T-helper 1 cell (primary cell): Measurements from ENCODE around the gene MUC3A.

Source experiments
- DNase-seq, 5 donors: peaks; one replicate each; pipeline ENCODE4 v3.0.0-alpha.2; 2012 to 2020

The MUC3A gene

GRCh38 chr7:100947792-100948191, 1.5 kb upstream of the MUC3A start:
- DNase-seq: no peak

GRCh38 chr7:100949933-100950443, 654 bp downstream of the MUC3A start:
- no peak for DNase-seq

DNA sequence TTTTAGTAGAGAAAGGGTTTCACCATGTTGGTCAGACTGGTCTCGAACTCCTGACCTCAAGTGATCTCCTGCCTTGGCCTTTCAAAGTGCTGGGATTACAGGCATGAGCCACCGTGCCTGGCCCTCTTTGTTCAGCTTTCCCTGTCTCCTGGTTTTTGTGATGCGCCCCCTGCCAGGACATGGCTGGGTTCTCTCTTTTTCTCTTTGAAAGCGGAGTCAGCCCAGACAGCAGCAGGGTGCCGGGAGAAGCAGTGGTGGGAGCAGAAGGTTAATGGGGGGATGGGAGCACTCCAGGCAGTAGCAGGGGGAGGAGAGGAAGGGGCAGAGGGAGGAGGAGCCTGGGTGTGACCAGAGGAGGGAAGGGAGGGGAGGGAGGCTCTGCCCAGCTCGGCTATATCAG, 1.8 kb downstream of the MUC3A start:
- no peak for DNase-seq

GRCh38 chr7:100951888-100952560, 2.7 kb downstream of the MUC3A start:
- no peak for DNase-seq

DNA sequence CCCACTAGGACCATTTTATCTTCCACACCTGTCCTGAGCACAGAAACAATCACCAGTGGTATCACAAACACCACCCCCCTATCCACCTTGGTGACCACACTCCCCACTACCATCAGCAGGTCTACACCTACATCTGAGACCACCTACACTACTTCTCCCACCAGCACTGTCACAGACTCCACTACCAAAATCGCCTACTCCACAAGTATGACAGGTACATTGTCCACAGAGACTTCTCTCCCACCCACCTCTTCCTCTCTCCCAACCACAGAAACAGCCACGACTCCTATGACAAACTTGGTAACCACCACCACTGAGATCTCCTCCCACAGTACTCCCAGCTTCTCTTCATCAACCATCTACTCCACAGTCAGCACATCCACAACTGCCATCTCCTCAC, 3.3 kb downstream of the MUC3A start:
- DNase-seq: no peak

GRCh38 chr7:100957832-100958421, 8.6 kb downstream of the MUC3A start:
- DNase-seq: peak in 1 of 5 donors; percentile 45

- no peak for DNase-seq
Observed at GRCh38 chr7:100959894-100960293, 10.6 kb downstream of the MUC3A start.

DNA sequence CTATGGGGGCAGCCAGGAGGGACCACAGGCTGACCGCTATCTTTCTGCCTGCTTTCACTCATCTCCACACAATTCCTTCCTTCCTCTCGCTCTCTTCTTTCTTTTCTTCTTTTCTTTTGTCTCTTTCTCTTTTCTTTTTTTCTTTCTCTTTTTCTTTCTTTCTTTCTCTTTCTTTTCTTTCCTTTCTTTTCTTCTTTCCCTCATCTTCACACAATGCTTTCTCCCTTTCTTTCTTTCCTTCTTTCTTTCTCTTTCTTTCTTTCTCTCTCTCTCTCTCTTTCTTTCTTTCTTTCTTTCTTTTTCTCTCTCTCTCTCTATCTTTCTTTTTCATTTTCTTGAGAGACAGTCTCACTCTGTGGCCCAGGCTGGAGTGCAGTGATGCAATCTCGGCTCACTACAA, 13.2 kb downstream of the MUC3A start:
- DNase-seq: no peak

DNA sequence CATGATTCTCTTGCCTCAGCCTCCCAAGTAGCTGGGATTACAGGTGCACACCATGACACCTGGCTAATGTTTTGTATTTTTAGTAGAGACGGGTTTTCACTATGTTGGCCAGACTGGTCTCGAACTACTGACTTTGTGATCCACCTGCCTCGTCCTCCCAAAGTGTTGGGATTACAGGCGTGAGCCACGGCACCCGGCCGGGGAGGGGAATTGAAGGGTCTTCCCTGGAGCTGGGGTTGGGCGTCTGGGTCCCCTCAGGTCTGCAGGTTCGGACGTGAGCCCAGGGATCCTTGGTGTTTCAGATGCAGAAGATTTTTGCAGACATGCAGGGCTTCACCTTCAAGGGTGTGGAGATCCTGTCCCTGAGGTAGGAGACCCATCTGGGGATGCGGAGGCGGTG, 14.1 kb downstream of the MUC3A start:
- no peak for DNase-seq

DNA sequence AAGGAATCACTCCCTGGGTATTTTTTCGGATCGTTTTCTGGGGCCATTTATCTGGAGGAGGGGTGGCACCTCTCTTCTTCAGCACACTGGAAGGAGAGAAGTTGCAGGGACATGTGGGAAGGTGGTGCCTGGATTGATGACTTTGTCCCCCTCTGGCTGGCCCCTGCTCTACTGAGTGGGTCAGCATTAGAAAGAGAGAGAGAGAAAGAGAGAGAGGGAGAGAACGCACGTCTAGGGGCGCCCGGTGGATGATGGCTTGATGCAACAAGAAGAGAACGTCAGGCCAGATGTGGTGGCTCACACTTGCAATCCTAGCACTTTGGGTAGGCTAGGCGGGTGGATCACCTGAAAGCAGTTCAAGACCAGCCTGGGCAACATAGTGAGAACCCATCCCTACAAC, 14.5 kb downstream of the MUC3A start:
- no peak for DNase-seq

- DNase-seq: no peak
Observed at GRCh38 chr7:100964630-100965029, 15.3 kb downstream of the MUC3A start.

DNA sequence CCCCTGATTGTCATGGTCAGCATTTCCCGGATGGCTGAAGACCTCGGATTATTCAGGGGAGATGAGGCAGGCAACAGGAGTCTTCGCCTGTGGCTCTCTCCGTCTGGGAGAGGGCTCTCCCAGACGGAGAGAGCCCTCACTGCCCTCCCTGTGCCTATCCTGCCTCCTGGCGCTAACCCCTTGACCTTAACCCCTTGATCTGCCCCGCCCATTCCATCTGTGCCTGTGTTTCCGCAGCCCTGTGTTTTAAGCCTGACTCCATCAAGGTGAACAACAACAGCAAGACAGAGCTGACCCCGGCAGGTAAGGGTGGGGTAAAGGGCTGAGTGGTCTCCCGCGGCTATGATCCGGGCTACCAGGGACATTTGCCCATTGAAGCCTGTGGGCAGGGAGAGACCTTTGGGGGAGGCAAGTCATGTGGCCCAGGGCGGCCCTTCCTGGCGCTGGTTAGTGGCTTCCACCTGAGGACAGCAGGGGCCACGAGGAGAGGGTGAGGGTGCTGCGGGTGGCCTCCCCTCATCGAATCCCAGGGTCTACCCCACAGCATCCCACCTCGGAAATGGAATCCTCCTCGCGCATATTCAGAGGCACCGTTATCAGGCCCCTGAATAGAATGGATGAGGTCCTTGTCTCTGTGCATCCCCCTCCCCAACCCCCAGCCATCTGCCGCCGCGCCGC, 15.8 kb downstream of the MUC3A start:
- DNase-seq: no peak

GRCh38 chr7:100965723-100966541, 16.6 kb downstream of the MUC3A start:
- peak; percentile 36 to 74 (median 57) for DNase-seq

GRCh38 chr7:100966542-100967291, 17.4 kb downstream of the MUC3A start:
- DNase-seq: no peak

DNA sequence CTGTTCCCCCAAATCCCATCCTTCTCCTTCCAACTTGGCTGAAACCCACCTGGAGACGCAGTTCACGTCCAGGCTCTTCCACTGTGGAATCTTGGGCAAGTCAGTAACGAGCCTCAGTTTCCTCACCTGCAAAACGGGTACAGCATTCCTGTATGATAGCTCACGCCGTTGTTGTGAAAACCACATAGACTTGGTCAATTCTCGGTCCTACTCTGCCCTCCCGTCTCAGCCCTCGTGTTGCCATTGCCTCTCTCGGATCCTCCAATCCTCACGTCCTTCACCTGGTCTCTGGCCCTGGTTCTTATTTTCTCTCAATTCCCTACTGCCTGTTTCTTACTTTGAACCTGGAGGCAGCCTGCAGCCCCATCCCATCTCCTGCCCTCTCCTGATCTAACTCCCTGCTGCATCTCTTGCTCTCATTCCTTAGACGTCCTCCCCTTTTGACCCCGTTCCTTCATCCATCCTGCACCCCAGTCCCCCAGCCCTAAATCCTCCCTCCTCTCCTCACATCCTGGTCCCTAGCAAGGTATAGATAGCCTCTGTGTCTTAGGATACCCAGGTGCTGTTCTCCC, 18.0 kb downstream of the MUC3A start:
- DNase-seq: no peak

- DNase-seq: no peak
Observed at GRCh38 chr7:100968031-100968430, 18.7 kb downstream of the MUC3A start.

DNA sequence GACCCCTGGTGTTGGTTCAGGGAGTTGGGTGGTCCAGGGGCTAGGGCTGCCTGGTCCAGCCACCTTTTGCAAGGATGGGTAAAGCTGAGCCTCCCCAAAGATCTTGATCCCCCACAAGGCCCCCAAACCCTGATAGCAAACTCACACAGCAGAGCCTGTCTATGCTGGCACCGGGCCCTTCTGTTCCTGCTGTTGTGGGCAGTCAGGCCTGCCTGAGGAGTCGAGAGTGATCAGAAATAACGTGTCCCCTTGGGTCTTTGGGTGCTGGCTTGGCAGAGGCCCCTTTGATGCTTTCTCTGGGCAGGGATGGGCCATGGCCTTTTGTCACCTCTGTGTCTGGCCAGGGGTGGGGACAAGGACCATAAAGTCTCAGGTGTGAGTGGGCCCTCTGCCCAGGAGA, 19.3 kb downstream of the MUC3A start:
- no peak for DNase-seq

GRCh38 chr7:100969066-100969615, 19.8 kb downstream of the MUC3A start, which contains the start of gene MUC12:
MUC12 (plus strand) TSS chr7:100969565; CDS start chr7:100969623, 58 bp downstream.
- DNase-seq: no peak

- no peak for DNase-seq
Observed at GRCh38 chr7:100971111-100972001, 22.0 kb downstream of the MUC3A start.

DNA sequence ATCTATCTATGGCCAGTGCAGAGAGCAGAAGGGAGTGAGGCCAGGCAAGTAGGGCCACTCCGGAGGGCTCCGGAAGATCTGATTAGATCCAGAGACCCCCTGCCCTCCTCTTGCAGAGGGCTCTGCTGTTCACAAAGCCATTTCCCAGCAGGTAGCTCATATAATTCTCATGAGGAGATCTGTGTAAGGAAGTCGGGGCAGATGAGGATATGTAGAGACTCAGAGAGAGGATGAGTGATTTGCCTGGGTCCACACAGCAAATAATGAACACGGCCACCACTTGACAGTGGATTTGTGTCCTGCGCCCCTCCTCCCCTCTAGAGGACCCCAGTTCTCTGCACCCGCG, 22.6 kb downstream of the MUC3A start:
- no peak for DNase-seq

GRCh38 chr7:100974021-100974420, 24.7 kb downstream of the MUC3A start:
- no peak for DNase-seq
